GM10248 (cell line): Measurements from ENCODE around the gene UFM1.

ENCODE experiments used
- CTCF ChIA-PET: fragments of 300-600 bp; sonication (Branson Sonifier 250); formaldehyde crosslinking; extraction: SDS; loops from one replicate; lab custom pipeline; 2021; ENCODE audit warnings: antibody characterized with exemption; lab: Yijun Ruan, JAX
- POLR2A ChIA-PET: fragments of 350-650 bp; sonication (Branson Sonifier 250); formaldehyde crosslinking; extraction: SDS; loops from one replicate; lab custom pipeline; 2020; ENCODE audit warnings: antibody characterized with exemption; lab: Yijun Ruan, JAX
- DNase-seq: peaks from one replicate; pipeline ENCODE4 v3.0.0; 2012; ENCODE audit errors: extremely low spot score
- CTCF ChIP-seq: IDR thresholded peaks from 2 replicates; pipeline ENCODE4 v1.5.1; 2012; ENCODE audit warnings: mild to moderate bottlenecking, low read depth; ENCODE audit errors: extremely low read depth, missing control alignments, control extremely low read depth

UFM1 gene

GRCh38 chr13:38386421-38386820, 36.8 kb downstream of the UFM1 start:
- POLR2A ChIA-PET: no interaction called here
- no peak for TF ChIP-seq CTCF
- CTCF ChIA-PET: no interaction called here

GRCh38 chr13:38391341-38391740, 41.7 kb downstream of the UFM1 start:
- ChIA-PET POLR2A (no interaction called here), CTCF (interaction anchor here (1.4 to 1.7 kb wide), 2 partner anchors 19 to 20 kb away, joined by 4 read pairs; no protein-coding TSS in a partner anchor)
- TF ChIP-seq CTCF: no peak
- no peak for DNase-seq

More at GRCh38 chr13:38386421-38386820, 36.8 kb downstream of the UFM1 start:
- no peak for DNase-seq

GRCh38 chr13:38394777-38395496, 45.3 kb downstream of the UFM1 start:
- TF ChIP-seq CTCF: no peak
- ChIA-PET CTCF (no interaction called here), POLR2A (no interaction called here)
- no peak for DNase-seq

DNA sequence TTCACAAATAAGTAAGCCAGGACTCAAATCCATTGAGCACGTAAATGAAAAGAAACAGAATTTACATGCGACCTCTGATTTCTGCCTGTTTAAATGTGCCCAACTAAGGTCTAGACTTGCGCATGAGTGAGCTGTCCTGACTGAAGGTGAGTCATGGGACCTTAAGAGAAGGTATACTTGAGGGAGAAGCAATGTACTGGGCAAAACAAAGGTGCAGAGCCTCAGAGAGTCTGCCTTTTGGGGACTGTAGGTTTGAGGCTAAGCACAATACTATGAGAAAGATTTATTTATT, 45.8 kb downstream of the UFM1 start:
- ChIA-PET POLR2A (no interaction called here), CTCF (no interaction called here)
- no peak for DNase-seq
- TF ChIP-seq CTCF: no peak

DNA sequence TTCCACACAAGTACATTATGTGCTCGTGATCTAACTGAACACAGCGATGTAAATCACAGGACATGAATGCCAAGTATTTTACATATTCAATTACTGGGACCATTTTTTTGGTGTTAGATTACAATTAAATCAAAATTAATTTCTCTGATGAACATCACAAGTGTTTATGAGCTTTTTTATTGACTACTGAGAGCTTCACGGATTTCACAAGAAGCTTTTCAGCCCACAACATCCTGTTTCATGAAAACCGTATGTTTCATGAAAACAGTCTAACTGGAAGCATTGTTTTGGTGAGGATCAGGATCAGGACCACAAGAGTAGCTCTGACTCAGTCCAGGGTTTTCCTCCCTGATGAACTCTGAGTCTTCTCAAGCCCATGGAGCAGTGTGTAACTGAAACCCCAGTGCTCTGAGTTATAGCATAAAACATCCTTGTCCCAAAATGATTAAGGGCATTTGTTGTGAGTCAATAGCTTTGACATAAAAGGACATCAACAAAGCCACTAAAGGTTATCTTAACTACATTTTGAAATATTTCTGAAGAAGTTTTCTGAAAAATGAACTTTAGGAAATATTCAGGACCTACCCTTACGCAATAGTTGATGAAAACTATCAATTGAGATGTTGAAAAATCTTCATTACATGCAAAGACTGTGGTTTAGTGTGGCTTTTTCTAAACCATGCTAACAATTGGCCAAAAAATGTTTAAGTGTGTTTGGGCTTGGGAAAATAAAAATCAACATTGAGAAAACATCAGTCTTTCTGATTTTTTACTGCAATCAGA, 49.3 kb downstream of the UFM1 start:
- DNase-seq: no peak
- TF ChIP-seq CTCF: no peak
- ChIA-PET CTCF (interaction anchor here (4.0 kb wide), 1 partner anchor 16 kb away, joined by 15 read pairs; no protein-coding TSS in a partner anchor), POLR2A (no interaction called here)

GRCh38 chr13:38399535-38399934, 49.9 kb downstream of the UFM1 start:
- no peak for TF ChIP-seq CTCF
- no peak for DNase-seq
- POLR2A ChIA-PET: no interaction called here
- CTCF ChIA-PET: interaction anchor here (4.0 kb wide), 1 partner anchor 16 kb away, joined by 15 read pairs; no protein-coding TSS in a partner anchor
